ENCODE results near the gene FAM13A. TPM values are rescaled to one million over a fixed set of nuclear protein-coding genes. Genes with fewer than 3 reads are reported as not detected.

The FAM13A gene
- total and polyA plus RNA-seq, 9 of the 15 experiments (the other 6 are each of a cell fraction or from before 2014, with no cell fraction given): 11.3 to 23.3 (median 14.7) TPM

DNA sequence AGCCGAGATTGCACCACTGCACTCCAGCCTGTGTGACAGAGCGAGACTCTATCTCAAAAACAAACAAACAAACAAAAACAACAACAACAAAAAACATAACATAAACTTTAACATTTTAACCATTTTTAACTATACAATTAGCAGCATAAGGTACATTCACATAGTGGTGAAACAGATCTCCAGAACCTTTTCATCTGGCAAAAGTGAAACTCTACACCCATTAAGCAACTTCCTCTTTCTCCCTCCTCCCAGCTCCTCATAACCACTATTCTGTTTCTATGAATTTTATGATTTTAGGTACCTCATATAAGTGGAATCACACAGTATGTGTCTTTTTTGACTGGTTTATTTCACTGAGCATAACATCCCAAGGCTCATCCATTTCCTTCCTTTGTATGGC lies 103.6 kb downstream of the FAM13A start:
- TF ChIP-seq HIVEP1 (CRISPR knock-in tag; IDR thresholded peaks at IDR 0.05) (no peak), SMARCE1 (IDR thresholded peaks at IDR 0.05) (peak; percentile 25; the same call in 1 of the 2 replicates), OTX1 (CRISPR knock-in tag; IDR thresholded peaks at IDR 0.05) (no peak), TCFL5 (CRISPR knock-in tag; conservative IDR thresholded peaks at IDR 0.05) (no peak), SPI1 (IDR thresholded peaks at IDR 0.05; ENCODE audit: borderline replicate concordance, low read depth, low read length) (0 out of 2 replicates have a peak, but pooled peaks have one; percentile 19), CEBPB (tag; IDR thresholded peaks at IDR 0.05) (peak; percentile 72)
- H4K20me1 ChIP-seq (replicated peaks; ENCODE audit: control insufficient read depth, insufficient read depth, low read length): no peaks in the 10 kb centered on the region
- no peaks in the 10 kb centered on the region for H3K9me1 ChIP-seq (ENCODE audit: control insufficient read depth, insufficient read depth, low read length)
- FAIRE-seq (no peak), ATAC-seq (peak; percentile 64), DNase-seq (ENCODE audit: extremely low read depth in 1 of 4, low spot score in 3 of 4) (no peak)
- BruUV-seq (replicated peaks): no TSS peak
- in situ Hi-C loops (cut with MboI) (no loop called here), intact Hi-C loops (cut with micrococcal nuclease) (no loop called here)
- H3K36me3 ChIP-seq (ENCODE audit: control insufficient read depth, insufficient read depth, low read length): no peaks in the 10 kb centered on the region
- H2AFZ ChIP-seq (ENCODE audit: low read depth, low read length): no peak overlapping the region
- H3K4me2 ChIP-seq (ENCODE audit: insufficient read depth, low read length): no peak overlapping the region
- H3K9me3 ChIP-seq (replicated peaks; ENCODE audit: control insufficient read depth, insufficient read depth, low read depth, low read length): no peaks in the 10 kb centered on the region
- no peak overlapping the region for H3K27ac ChIP-seq (ENCODE audit: extremely low read depth, low read depth, low read length)
- no peak overlapping the region for H3K4me3 ChIP-seq
- WGBS (ENCODE audit: insufficient coverage, low coverage, missing lambda C conversion rate): 81% methylated on average over 2 of the region's 2 CpGs
- no peaks in the 10 kb centered on the region for H3K79me2 ChIP-seq (ENCODE audit: control insufficient read depth, insufficient read depth, low read length)
- ChIA-PET POLR2A (no interaction called here), CTCF (ENCODE audit: low intra/inter-chr PET ratio) (no interaction called here)
- H3K4me1 ChIP-seq (replicated peaks in 1 of 2; ENCODE audit: control insufficient read depth in 2 of 2, insufficient read depth in 2 of 2, low read length in 2 of 2): no peaks in the 10 kb centered on the region; a peak in 2 of 5 replicates
- no peaks in the 10 kb centered on the region for H3K27me3 ChIP-seq (ENCODE audit: control insufficient read depth in 2 of 2, insufficient read depth in 2 of 2, low read length in 2 of 2)
- H3K9ac ChIP-seq (ENCODE audit: insufficient read depth in 1 of 2, low read depth in 2 of 2, low read length in 2 of 2): no peak overlapping the region

DNA sequence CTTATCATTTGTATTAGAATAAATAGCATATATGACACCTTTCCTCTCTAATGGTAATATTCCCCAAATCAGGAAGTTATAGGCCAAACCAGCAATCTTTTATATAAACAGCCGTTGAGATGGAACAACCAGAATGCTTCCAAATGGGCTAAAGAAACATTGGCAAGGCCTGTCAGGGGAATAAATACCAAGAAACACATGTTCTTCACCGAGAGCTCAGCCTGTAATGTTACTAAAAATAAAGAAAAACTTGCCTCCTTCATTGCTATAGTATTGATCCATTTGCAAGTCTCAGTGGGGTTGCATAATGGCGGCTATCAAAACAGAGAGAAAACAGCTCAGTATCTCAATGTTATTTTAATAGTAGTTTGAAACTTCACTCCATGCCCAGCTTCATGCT lies 104.9 kb downstream of the FAM13A start:
- BruUV-seq (replicated peaks): no TSS peak
- no peaks in the 10 kb centered on the region; a peak in 1 of 5 replicates for H3K4me1 ChIP-seq (replicated peaks in 1 of 2; ENCODE audit: control insufficient read depth in 2 of 2, insufficient read depth in 2 of 2, low read length in 2 of 2)
- FAIRE-seq (no peak), ATAC-seq (no peak), DNase-seq (ENCODE audit: extremely low read depth in 1 of 4, low spot score in 3 of 4) (no peak)
- ChIA-PET POLR2A (no interaction called here), CTCF (ENCODE audit: low intra/inter-chr PET ratio) (no interaction called here)
- H3K9me1 ChIP-seq (ENCODE audit: control insufficient read depth, insufficient read depth, low read length): no peaks in the 10 kb centered on the region
- intact Hi-C loops (cut with micrococcal nuclease) (no loop called here), in situ Hi-C loops (cut with MboI) (no loop called here)
- H3K27ac ChIP-seq (ENCODE audit: extremely low read depth, low read depth, low read length): no peak overlapping the region
- H3K4me3 ChIP-seq: no peak overlapping the region
- no peaks in the 10 kb centered on the region for H4K20me1 ChIP-seq (replicated peaks; ENCODE audit: control insufficient read depth, insufficient read depth, low read length)
- WGBS (ENCODE audit: insufficient coverage, low coverage, missing lambda C conversion rate): 81% methylated on average over 3 of the region's 3 CpGs
- no peaks in the 10 kb centered on the region for H3K36me3 ChIP-seq (ENCODE audit: control insufficient read depth, insufficient read depth, low read length)
- H3K4me2 ChIP-seq (ENCODE audit: insufficient read depth, low read length): no peak overlapping the region
- H2AFZ ChIP-seq (ENCODE audit: low read depth, low read length): no peak overlapping the region
- H3K9ac ChIP-seq (ENCODE audit: insufficient read depth in 1 of 2, low read depth in 2 of 2, low read length in 2 of 2): no peak overlapping the region
- H3K27me3 ChIP-seq (ENCODE audit: control insufficient read depth in 2 of 2, insufficient read depth in 2 of 2, low read length in 2 of 2): no peaks in the 10 kb centered on the region
- H3K9me3 ChIP-seq (replicated peaks; ENCODE audit: control insufficient read depth, insufficient read depth, low read depth, low read length): no peaks in the 10 kb centered on the region
- no peaks in the 10 kb centered on the region for H3K79me2 ChIP-seq (ENCODE audit: control insufficient read depth, insufficient read depth, low read length)
- TF ChIP-seq ZNF445 (CRISPR knock-in tag; IDR thresholded peaks at IDR 0.05; ENCODE audit: low read depth) (no peak), CREBBP (IDR thresholded peaks at IDR 0.05; ENCODE audit: low read depth, low read length) (no peak), SIN3B (IDR thresholded peaks at IDR 0.05; ENCODE audit: low read depth) (no peak), SRF (CRISPR knock-in tag; IDR thresholded peaks at IDR 0.05) (no peak), PHTF2 (CRISPR knock-in tag; IDR thresholded peaks at IDR 0.05) (no peak)
- TF ChIP-seq, protein P1, sequence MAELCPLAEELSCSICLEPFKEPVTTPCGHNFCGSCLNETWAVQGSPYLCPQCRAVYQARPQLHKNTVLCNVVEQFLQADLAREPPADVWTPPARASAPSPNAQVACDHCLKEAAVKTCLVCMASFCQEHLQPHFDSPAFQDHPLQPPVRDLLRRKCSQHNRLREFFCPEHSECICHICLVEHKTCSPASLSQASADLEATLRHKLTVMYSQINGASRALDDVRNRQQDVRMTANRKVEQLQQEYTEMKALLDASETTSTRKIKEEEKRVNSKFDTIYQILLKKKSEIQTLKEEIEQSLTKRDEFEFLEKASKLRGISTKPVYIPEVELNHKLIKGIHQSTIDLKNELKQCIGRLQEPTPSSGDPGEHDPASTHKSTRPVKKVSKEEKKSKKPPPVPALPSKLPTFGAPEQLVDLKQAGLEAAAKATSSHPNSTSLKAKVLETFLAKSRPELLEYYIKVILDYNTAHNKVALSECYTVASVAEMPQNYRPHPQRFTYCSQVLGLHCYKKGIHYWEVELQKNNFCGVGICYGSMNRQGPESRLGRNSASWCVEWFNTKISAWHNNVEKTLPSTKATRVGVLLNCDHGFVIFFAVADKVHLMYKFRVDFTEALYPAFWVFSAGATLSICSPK (IDR thresholded peaks at IDR 0.05; ENCODE audit: borderline replicate concordance): no peak
- TF ChIP-seq, protein P2, sequence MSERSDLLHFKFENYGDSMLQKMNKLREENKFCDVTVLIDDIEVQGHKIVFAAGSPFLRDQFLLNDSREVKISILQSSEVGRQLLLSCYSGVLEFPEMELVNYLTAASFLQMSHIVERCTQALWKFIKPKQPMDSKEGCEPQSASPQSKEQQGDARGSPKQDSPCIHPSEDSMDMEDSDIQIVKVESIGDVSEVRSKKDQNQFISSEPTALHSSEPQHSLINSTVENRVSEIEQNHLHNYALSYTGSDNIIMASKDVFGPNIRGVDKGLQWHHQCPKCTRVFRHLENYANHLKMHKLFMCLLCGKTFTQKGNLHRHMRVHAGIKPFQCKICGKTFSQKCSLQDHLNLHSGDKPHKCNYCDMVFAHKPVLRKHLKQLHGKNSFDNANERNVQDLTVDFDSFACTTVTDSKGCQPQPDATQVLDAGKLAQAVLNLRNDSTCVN (CRISPR knock-in tag; IDR thresholded peaks at IDR 0.05): no peak
- TF ChIP-seq, protein P3, sequence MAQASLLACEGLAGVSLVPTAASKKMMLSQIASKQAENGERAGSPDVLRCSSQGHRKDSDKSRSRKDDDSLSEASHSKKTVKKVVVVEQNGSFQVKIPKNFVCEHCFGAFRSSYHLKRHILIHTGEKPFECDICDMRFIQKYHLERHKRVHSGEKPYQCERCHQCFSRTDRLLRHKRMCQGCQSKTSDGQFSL (CRISPR knock-in tag; IDR thresholded peaks at IDR 0.05): no peak
- TF ChIP-seq, protein P3 (tag; IDR thresholded peaks at IDR 0.05): no peak

All from K562 (cell line).